ENCODE data around the gene LMX1B.

Gene LMX1B

DNA sequence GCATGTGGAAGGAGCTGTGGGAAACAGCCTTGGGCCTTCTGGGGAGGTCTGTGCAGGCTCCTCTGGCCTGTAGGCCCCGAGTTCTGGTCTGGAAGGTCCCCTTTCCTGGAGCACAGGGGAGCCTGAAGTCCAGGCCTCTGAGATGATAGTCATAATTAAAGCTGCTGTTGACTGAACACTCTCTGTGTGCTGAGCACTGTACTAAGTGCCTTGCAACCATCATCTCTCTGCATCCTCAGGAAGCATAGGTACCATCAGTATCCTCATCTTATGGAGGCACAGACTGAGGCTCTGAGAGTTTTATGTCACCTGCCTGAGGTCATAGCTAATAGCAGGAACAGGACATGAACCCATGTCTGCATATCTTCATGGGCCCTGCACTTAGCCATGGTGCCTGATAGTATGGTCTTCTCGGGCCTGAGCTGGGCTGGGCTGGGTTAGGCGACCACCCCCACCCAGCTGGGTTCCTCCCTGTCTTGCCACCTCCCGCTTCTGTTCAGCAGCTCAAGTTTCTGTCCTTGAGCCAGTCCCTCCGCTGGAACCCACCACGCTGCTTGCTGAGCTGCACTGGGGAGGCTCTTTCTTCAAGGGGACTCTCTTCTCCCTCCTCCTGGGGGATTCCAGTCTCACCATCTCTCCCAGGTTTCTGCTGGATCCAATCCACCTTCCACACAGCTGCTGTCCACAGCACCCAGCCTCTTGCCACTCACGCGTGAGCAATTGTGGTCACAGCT, 27.6 kb downstream of the LMX1B start:
- TF ChIP-seq, protein P1, sequence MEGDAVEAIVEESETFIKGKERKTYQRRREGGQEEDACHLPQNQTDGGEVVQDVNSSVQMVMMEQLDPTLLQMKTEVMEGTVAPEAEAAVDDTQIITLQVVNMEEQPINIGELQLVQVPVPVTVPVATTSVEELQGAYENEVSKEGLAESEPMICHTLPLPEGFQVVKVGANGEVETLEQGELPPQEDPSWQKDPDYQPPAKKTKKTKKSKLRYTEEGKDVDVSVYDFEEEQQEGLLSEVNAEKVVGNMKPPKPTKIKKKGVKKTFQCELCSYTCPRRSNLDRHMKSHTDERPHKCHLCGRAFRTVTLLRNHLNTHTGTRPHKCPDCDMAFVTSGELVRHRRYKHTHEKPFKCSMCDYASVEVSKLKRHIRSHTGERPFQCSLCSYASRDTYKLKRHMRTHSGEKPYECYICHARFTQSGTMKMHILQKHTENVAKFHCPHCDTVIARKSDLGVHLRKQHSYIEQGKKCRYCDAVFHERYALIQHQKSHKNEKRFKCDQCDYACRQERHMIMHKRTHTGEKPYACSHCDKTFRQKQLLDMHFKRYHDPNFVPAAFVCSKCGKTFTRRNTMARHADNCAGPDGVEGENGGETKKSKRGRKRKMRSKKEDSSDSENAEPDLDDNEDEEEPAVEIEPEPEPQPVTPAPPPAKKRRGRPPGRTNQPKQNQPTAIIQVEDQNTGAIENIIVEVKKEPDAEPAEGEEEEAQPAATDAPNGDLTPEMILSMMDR (conservative IDR thresholded peaks at IDR 0.05; ENCODE audit: low read depth, low read length) = no peak
- H3K4me3 ChIP-seq (ENCODE audit: low read depth, low read length) = no peak overlapping the region
- DNase-seq (ENCODE audit: low read depth) = no peak

DNA sequence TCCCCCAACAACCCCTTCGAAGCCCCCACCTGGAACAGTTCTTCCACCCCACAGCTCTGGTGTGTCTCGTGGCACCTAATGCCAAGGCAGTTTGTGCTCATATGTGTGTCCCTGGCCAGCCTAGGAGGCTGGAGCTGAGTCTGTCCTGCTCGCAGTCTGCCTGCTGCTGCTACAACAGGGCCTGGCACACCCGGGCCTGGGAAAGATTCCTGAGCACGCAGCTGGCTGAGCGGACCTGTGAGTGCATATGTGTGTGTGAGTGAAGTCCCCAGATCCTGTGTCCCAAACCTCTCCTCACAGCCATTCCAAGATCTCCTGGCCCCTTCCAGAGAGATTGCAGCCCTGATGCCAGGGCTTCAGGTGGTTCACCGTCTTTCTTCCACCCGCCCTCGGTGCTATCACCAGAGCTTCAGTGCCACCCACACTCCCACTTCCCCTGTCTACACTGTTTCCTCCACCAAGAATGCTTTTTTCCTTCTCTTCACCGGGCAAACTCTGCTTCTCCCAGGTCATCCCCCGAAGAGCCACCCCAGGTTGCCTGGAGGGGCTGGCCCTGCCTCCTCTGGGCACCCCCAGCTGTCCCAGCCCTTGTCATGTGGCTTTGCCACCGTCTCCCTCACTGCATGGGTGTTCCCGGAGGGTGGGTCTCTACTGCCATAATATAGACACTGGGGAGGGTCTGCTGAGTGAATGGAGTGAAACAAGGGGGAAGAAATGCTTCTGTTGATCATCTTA, 28.4 kb downstream of the LMX1B start:
- no peak overlapping the region for H3K4me3 ChIP-seq (ENCODE audit: low read depth, low read length)
- DNase-seq (ENCODE audit: low read depth) = no peak
- TF ChIP-seq, protein P1 (conservative IDR thresholded peaks at IDR 0.05; ENCODE audit: low read depth, low read length) = no peak

DNA sequence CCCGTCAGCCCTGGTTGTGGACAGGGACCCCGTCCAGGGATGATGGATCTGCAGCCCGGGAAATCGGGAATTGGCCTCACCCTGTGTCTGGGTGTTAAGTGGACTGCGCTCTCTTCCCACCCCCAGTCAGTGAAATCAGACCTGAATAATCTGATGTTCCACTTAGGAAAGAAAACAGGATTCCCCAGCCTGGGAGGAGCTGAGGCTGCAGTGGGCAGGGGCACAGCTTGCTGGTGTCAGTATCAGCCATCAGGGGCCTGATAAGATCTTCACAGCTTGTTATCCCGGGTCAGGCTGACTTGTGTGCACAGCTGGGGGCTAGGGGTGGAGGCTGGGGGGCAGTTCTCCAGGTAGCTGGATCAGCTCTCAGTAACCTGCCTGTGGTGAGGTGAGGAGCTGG, 29.1 kb downstream of the LMX1B start:
- TF ChIP-seq, protein P1 (conservative IDR thresholded peaks at IDR 0.05; ENCODE audit: low read depth, low read length) = no peak
- DNase-seq (ENCODE audit: low read depth) = no peak
- H3K4me3 ChIP-seq (ENCODE audit: low read depth, low read length) = no peak overlapping the region

DNA sequence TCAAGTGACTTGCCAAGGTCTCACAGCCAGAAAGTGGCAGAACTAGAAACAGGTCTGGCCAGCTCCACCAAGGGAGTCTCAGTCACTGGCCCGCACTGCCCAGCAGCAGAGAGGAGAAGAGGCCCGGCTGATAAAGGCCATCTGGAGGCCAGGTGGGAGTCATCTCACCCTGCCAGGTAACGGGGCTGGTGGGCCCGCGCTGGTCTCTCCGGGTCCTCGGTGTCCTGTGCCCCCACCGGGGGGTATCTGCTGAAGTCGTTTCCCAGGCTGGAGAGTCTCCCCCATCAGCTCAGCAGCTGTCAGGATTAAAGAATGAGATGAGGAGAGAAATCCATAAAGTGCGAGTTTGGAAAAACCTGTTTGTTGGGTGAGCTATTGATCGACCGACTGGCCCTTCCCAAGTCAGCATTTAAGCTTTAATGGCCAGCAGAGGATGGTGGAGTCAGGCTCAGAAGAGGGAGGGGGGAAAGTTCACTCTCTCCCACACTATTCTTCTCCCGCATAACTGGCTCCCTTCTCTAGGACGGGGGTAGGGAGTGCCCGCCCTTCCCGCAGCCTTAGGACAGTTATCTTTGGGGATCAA, 30.3 kb downstream of the LMX1B start:
- TF ChIP-seq, protein P1 (conservative IDR thresholded peaks at IDR 0.05; ENCODE audit: low read depth, low read length) = no peak
- H3K4me3 ChIP-seq (ENCODE audit: low read depth, low read length) = no peak overlapping the region

DNA sequence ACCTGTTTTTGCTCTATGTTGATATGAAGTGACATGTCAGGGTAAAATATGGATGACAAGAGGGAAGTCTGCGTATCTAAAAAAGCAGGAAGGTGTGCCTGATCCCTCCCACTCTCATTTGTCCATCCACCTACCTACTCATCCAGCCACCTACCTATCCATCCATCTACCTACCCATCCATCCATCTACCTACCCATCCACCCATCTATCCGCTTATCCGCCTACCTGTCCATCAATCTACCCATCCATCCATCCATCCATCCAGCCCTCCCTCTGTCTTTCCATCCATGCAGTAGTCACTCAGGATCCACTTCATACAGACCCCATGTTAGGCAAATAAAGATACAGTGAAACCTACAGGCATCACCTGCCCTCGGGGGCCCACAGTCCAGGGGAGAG, 32.4 kb downstream of the LMX1B start:
- DNase-seq (ENCODE audit: low read depth) = no peak
- no peak overlapping the region for H3K4me3 ChIP-seq (ENCODE audit: low read depth, low read length)
- TF ChIP-seq, protein P1 (conservative IDR thresholded peaks at IDR 0.05; ENCODE audit: low read depth, low read length) = no peak

More for the DNA sequence above, 30.3 kb downstream of the LMX1B start:
- DNase-seq (ENCODE audit: low read depth) = no peak

DNA sequence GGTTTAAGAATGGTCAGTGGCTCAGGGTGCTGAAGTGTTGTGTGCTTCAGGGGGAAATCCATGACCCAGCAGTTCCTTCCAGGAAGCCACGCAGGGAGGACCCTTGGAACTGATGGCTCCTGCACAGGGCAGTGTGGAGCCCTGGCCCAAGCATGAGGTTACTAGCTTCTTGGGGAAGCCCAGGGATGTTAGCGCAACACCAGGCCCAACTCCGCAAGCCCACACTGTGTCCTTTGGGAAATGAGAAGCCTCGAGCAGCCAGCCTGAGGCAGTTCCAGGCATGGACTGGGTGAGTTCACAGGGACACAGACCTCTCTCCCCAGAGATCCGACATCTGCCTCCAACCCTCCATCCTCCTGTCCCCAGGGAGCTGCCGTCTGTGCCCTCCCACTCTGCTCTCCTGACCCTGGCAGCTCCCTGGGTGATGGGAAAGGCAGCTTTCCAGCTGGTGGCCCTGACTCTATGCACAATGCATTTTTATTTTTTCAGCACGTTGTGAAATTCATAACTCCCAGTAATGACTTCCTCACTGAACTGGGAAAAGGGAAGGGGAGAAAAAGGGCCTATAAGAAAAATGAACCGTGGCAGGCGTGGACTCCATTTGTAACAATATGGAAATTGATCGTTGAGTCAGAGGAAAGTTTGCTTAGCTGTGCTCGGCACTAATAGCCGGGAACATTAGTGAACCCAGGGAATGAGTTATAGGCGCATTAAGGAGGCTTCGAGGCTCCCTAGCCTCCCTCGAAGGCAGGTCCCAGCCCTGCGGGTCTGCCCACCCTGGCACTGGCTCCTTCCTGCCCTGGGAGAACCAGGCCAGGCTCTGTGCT, 34.1 kb downstream of the LMX1B start:
- DNase-seq (ENCODE audit: low read depth) = no peak
- no peak overlapping the region for H3K4me3 ChIP-seq (ENCODE audit: low read depth, low read length)
- TF ChIP-seq, protein P1 (conservative IDR thresholded peaks at IDR 0.05; ENCODE audit: low read depth, low read length) = no peak
